NCI-H2196 (cell line): ENCODE data around the gene NEU4.

Experiments used
- DNase-seq: peaks from one replicate; lab custom pipeline; 2025; ENCODE audit not compliant: unreplicated experiment; lab: John Stamatoyannopoulos, UW

NEU4 gene

GRCh38 chr2:241860184-241861078 lies 51.4 kb downstream of the NEU4 start:
- DNase-seq, result no peak

- no peak for DNase-seq
These were observed 52.3 kb downstream of the NEU4 start for GRCh38 chr2:241861264-241861663.

- no peak for DNase-seq
These were observed 53.1 kb downstream of the NEU4 start for GRCh38 chr2:241862093-241862492.

- no peak for DNase-seq
These were observed 54.0 kb downstream of the NEU4 start for GRCh38 chr2:241862775-241863535.

GRCh38 chr2:241863536-241863954 lies 54.6 kb downstream of the NEU4 start:
- no peak for DNase-seq

- DNase-seq, result no peak
These were observed 55.3 kb downstream of the NEU4 start for GRCh38 chr2:241864168-241864849.

GRCh38 chr2:241864850-241865213 lies 55.8 kb downstream of the NEU4 start:
- no peak for DNase-seq

GRCh38 chr2:241865416-241865956 lies 56.5 kb downstream of the NEU4 start:
- DNase-seq, result no peak

GRCh38 chr2:241865957-241866789 lies 57.2 kb downstream of the NEU4 start:
- DNase-seq, result no peak
